Left colon (tissue), 2 donors: Measurements from ENCODE around the gene SLC25A34. TPM values are rescaled to one million over a fixed set of nuclear protein-coding genes. Genes with fewer than 3 reads are reported as not detected.

Experiments used
- total RNA-seq, 2 donors: library from RNA; stranded (reverse); fragmentation: NEBNext Ultra II Directional; extraction: Animal tissue kit (Norgen Biotek cat#: 25700); gene quantifications; one replicate each; pipeline ENCODE4 v1.2.1, GENCODE V29; 2021
- donor health status: DM: no; HTN: no; CAD: no.
- donor health status: DM: yes; HTN: yes; CAD: no.

The SLC25A34 gene
- total RNA-seq, 2 donors from 2014 or later: 7.9 to 22.6 TPM

Other genes starting within 250 kb of the SLC25A34 start
- gene CASP9, start 212.0 kb upstream of the SLC25A34 start, total RNA-seq: 10 to 100 TPM in 1 of 2 donors, 1 to 10 TPM in 1; 9.9 to 16.9 TPM
- 10 to 100 TPM; 23.5 to 26.5 TPM for gene DNAJC16, start 209.4 kb upstream of the SLC25A34 start, total RNA-seq
- 10 to 100 TPM; 18.4 to 25.1 TPM for gene AGMAT, start 151.2 kb upstream of the SLC25A34 start, total RNA-seq
- gene DDI2, start 118.8 kb upstream of the SLC25A34 start, total RNA-seq: 10 to 100 TPM; 27.4 to 37.6 TPM
- 10 to 100 TPM; 31.5 to 37.0 TPM for gene PLEKHM2, start 51.9 kb upstream of the SLC25A34 start, total RNA-seq
- gene TMEM82, start 6.2 kb downstream of the SLC25A34 start, total RNA-seq: 10 to 100 TPM; 13.1 to 18.6 TPM
- 100 to 1,000 TPM; 275 to 294 TPM for gene FBLIM1, start 22.5 kb downstream of the SLC25A34 start, total RNA-seq
- gene UQCRHL, start 71.4 kb downstream of the SLC25A34 start, total RNA-seq: 1 to 10 TPM; 2.2 to 2.6 TPM
- gene SPEN, start 111.4 kb downstream of the SLC25A34 start, total RNA-seq: 10 to 100 TPM; 46.7 to 47.6 TPM
- gene ZBTB17, start 239.8 kb downstream of the SLC25A34 start, total RNA-seq: 10 to 100 TPM; 29.1 to 30.0 TPM